ENCODE data around the gene COQ8A. TPM values are rescaled to one million over a fixed set of nuclear protein-coding genes. Genes with fewer than 3 reads are reported as not detected.

COQ8A gene
- total RNA-seq, 1 donor from 2014 or later: 17.5 TPM

DNA sequence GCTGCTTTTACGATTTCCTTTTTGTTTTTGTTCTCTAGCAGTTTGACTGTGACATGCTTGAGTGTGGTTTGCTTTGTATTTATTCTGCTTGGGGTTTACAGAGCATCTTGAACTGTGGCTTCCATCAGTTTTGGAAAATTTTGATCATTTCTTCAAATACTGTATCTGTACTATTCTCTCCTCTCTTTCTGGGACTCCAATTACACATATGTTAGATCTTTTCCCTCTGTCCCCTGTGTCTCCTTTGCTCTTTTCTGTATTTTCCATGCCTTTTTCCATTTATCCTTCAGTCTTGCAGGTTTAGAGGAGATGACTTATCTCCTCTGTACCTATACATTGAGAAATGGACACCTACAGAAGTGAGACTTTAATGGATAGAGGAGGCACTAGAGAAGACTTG, 31.7 kb downstream of the COQ8A start:
- FAIRE-seq: no peak
- no peak for DNase-seq (ENCODE audit: low spot score in 2 of 2)

DNA sequence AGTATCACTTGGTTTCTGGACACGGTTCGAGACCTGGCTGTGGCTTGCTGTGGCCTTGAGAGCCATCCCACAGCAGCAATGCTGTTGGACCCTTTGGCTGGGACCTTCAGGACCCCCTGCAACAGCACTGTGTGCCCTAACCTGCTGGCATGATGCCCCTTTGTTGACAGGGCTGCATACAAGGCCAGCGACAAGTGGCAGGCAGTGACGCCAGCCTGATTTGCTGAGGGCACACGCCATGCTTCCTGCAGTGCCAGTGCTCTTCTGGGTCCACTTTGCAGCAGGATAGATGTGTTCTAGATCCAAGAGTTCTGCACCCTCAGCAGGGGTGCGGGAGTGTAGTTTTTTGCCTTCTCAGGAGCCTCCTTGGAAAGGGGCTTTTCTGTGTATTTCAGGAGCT, 32.8 kb downstream of the COQ8A start:
- FAIRE-seq (no peak), DNase-seq (ENCODE audit: low spot score in 2 of 2) (no peak)

DNA sequence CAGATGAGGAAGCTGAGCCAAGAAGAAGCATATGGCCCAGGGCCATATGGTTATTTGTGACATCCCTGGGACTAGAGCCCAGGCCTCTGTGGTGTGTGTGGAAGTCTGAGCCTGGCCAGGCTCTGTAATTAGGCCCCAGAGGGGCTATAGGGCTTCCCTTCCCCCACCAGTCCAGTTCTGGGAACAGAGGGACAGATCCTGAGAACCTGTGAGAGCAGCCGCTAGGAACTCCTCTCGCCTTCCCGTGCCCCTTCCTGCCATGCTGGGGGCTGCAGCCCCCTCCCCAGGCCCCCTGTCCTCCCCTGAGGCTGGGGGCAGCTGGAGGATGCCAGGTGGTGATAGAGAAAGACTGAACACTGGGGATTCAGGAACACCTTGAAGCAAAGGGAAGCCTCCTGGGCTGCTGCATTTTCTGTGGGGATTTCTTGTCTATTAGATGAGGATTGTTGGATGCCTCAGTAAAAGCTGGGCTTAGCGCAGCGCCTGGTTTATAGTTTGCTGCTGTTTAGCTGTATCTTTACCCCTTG, 33.3 kb downstream of the COQ8A start:
- no peak for FAIRE-seq
- no peak for DNase-seq (ENCODE audit: low spot score in 2 of 2)

DNA sequence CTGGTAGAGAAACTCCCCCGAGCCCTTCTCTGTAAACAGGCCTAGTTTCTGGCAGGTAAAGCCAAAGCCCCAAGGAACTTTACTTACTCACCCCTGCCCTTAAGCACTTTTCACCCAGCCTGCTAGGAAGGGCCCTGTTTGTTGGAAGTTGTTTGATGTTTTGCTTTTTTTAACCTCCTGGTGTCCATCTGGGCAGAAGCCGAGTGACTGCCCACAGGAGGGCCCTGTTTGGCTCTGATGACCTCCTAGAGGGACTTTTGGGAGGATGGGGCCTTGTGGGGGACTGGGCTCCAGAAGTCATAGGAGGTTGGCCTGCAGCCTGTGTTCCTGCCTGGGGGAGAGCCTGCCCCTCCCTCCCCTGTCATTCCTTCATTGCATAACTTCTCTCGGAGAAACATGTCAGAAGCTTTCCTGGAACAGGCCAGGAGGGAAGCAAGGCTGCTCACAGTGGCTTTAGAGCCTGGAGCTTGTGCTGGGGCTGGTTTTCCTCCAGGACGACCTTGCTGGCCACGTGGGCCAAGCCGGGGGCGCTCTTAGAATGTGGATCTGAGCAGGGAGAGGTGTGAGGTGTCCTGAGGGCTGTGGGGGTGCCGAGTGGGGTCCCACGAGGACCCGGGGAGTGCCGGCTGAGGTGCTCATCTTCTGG, 33.9 kb downstream of the COQ8A start:
- FAIRE-seq: no peak
- DNase-seq (ENCODE audit: low spot score in 2 of 2): no peak

DNA sequence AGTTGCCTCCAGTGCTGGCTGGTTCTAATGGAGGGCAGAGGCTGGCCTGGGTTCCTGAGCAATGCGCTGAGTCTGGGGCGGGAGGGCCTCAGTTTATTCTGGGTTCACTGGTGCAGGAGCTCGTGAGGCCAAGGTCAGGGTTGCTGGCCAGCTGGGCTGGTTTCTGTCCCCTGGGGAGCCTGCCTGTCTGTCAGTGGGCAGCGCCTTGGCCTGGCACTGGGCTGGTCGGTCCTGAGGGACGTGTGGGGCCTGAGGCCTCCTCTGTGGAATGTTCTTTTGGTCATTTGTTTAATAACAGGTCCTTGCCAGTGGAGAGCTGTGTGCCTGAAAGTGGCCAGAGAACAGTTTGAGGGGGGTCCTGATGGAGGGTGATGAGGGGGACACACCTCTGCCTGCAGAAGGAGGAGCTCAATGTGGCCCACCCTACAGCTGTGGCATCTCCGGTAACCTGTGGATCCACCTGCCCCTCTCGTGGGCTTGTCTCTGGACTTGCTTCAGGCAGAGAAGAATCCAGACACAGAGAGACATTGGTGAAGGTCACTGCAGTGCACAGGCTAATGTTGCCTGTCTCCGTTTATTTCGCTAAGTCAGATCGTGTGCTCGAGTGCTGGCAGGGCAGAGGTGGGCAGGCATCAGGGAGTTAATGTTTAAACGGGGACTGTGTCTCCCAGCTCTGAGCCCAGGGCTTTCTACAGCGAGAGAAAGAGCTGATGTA, 34.6 kb downstream of the COQ8A start:
- FAIRE-seq: no peak
- DNase-seq (ENCODE audit: low spot score in 2 of 2): no peak

DNA sequence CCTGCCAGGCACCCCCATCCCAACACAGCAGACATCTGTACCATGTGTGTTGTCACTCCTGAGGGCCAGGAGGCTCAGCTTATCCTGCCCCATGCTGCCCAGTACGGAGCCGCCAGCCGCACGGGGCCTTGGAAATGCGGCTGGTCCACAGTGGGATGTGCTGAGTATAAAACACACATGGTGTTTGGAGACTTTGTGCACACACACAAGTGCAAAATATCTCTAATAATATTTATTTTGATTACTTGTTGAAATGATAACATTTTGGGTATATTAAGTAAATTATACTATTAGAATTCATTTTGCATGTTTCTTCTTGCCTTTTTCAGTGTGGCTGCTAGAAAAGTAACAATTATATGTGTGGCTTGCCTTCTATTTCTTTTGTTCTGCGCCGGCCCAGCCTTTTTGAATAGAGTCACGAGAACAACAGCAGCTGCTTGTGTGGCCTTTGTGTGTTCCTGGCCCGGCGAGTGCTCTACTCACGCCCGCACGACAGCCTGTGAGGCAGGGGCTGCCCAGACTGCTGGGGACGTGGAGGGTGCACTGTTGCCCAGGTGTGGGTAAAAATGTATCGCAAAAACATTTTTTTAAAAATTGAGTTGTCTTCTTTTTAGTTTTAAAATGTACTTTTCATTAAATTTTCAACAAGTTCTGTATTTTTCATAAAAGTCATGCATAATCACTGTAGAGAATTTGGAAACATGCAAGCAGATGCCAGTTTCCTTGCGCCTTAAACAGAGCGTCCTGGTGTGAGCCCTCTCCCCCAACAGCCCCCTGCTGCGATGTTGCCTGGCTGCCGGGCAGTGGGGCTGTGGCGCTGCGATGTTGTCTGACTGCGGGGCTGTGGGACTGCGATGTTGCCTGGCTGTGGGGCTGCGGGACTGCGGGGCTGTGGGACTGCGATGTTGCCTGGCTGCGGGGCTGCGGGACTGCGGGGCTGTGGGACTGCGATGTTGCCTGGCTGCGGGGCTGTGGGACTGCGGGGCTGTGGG, 35.5 kb downstream of the COQ8A start:
- FAIRE-seq (peak; percentile 54), DNase-seq (ENCODE audit: low spot score in 2 of 2) (peak; percentile 64 to 76)

DNA sequence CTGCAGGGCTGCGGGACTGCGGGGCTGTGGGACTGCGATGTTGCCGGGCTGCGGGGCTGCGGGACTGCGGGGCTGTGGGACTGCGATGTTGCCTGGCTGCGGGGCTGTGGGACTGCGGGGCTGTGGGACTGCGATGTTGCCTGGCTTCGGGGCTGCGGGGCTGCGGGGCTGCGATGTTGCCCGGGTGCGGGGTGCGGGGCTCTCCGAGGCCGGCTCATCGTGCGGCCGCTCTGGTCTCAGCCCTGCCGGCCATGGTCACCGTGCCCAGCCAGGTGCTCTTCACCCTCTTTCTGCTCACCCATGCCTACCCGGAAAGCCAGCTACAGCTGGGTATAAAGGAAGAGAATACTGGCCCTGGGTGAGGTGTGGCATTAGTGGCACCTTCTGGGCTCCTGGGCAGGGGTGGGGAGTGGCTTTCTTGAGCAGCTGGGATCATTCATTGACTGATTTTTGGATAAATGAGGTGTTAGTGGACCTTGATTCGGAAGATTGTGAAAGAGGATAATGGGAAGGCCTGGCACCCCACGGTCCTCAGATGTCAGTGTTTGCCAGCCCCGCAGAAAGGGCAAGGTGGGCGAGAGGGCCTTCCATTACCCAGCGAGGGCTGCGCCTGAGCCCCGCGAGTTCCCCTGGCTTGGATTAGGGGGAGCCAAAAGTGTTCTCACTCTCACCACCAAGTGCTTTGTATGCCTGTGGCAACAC, 36.3 kb downstream of the COQ8A start:
- DNase-seq (ENCODE audit: low spot score in 2 of 2) (no peak), FAIRE-seq (no peak)

DNA sequence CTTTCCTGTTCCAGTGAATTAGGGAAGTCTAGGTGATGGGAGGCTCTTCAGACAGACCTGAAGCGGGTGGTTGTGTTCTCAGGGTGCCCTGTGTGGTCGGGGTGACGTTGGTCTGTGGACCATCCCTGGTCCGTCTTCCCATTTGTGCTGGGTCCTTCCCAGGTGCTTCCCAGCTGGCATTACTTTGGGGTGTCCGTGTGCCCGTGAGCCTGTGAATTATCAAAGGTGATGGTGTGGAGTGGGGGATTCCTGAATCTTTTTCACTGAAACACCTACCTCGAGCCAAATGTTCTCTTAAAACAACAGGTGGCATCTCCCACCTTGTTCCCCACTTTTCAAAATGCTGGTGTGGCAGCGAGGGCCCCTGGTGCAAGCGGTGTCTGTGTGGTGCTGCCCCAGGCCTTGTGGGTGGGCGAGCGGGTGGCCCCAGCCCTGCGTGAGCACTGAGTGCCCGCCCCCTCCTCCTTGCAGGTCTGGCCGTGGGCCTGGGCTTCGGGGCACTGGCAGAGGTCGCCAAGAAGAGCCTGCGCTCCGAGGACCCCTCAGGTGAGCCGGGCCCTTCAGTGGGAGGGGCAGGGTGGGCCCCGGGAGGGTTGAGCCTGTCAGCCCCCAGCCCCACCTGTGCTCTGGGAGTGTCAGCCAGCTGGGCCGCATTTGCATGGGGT, 37.0 kb downstream of the COQ8A start:
- DNase-seq (ENCODE audit: low spot score in 2 of 2) (no peak), FAIRE-seq (no peak)

DNA sequence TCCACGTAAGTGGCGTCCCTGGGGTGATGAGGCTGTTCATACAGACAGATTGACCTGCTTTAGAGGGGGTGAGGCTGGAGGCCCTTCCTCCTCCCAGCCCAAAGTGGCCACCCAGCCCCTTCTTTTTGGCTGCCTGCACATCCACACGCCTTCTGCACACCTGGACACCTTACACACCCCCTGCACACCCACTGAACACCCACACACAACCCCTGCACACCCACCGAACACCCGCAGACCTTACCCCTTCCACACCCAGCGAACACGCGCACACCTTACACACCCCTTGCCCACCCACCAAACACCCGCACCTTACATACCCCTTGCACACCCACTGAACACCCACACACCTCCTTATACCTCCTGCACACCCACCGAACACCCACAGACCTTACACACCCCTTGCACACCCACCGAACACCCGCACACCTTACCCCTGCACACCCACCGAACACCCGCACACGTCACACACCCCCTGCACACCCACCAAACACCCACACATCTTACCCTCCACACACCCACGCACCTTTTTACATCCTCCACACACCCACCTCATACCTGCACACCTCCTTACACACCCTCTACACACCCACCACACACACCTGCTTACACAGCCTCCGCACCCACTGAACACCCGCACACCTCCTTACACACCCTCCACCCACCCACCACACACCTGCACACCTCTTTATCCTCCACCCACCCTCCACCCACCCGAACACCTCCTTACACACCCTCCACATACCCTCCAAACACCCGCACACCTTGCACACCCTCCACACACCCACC, 37.7 kb downstream of the COQ8A start:
- FAIRE-seq: no peak

DNA sequence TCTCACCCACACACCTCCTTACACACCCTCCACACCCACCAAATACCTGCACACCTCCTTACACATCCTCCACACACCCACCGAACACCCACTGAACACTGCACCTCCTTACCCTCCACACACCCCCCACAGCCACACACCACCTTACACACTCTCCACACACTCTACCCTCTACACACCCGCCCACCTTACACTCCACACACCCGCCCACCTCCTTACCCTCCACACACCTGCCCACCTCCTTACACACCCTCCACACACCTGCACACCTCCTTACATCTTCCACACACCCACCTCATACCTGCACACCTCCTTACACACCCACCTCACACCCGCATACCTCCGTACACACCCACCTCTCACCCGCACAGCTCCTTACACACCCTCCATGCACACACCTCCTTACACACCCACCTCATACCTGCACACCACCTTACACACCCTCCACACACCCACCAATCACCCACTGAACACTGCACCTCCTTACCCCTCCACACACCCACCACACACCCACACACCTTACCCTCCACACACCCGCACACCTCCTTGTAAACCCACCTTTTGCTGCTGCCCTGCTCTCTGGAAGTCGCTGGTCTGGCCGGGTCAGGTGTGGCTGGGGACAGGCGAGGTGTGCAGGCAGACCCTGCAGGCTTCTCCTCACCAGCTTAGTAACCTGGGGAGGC, 38.5 kb downstream of the COQ8A start:
- FAIRE-seq (no peak), DNase-seq (ENCODE audit: low spot score in 2 of 2) (no peak)

More for the DNA sequence above, 37.7 kb downstream of the COQ8A start:
- DNase-seq (ENCODE audit: low spot score in 2 of 2): no peak

DNA sequence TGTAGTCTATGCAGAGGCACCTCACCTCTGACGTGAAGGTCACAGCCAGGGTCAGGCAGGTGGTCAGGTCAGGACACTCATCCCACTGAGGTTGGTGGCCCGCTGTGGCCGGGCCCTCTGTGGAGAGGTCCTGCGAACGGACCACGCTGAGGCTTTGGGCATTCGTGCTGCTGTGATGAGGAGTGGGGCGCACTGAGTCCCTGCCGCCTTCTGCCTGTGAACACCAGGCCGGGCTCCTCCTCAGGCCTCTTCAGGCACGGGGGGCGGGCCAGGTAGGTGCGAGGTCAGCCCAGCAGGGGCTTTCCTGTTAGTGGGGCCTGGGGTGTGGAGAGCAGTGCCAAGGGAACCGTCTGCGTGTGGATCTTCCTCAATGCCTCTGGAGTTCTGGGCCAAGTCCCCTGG, 39.0 kb downstream of the COQ8A start:
- FAIRE-seq: no peak
- no peak for DNase-seq (ENCODE audit: low spot score in 2 of 2)

DNA sequence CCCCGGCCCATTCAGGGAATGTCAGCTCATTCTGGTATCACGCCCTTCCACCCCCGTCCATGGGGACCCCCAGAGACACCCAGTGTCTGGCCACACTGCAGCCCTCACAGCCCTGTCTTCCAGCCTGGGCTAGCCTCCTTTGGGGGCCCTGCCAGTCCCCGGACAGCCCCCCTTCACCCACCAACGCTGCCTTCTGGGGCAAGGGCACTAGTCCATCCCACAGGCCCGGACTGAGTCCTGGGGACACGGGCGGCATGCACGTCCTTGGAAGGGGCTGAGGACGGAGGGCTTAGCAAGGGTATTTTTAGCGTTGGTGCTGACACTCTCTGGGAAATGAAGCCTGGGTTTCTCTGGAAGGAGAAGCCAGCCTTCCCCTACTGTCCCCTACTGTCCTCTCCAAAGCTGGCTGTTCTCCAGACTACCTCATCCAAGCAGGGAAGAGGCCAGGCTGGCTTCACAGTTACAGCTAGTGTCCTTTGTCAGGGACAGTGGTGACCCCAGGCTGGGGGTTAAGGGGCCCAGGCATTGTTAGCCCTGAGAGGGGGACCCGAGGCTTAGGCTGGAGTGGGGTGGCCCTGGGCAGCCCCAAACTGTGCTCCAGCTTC, 39.5 kb downstream of the COQ8A start:
- FAIRE-seq (no peak), DNase-seq (ENCODE audit: low spot score in 2 of 2) (peak in 1 of 2 donors; percentile 51)

DNA sequence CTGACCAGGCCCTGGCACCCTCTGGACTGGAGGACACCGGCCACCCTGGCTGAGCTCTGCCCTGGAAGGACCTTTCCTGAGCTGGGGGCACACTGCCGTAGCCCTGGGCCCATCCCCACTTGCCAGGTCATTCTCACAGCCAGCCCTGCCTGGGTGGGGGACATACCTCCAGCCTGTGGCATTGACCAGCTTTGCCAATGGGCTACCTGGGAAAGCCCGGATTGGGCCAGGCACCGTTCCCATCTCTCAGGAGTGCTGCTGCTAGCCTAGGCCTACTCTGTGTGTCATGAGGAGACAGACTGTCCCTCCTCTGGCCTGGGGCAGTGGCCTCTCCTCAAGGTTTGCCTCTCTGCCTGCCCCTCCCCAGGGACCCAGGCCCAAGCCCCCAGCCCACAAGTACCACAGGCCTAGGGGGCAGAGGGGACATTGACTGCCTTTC, 40.0 kb downstream of the COQ8A start:
- DNase-seq (ENCODE audit: low spot score in 2 of 2) (peak in 1 of 2 donors; percentile 8), FAIRE-seq (no peak)

DNA sequence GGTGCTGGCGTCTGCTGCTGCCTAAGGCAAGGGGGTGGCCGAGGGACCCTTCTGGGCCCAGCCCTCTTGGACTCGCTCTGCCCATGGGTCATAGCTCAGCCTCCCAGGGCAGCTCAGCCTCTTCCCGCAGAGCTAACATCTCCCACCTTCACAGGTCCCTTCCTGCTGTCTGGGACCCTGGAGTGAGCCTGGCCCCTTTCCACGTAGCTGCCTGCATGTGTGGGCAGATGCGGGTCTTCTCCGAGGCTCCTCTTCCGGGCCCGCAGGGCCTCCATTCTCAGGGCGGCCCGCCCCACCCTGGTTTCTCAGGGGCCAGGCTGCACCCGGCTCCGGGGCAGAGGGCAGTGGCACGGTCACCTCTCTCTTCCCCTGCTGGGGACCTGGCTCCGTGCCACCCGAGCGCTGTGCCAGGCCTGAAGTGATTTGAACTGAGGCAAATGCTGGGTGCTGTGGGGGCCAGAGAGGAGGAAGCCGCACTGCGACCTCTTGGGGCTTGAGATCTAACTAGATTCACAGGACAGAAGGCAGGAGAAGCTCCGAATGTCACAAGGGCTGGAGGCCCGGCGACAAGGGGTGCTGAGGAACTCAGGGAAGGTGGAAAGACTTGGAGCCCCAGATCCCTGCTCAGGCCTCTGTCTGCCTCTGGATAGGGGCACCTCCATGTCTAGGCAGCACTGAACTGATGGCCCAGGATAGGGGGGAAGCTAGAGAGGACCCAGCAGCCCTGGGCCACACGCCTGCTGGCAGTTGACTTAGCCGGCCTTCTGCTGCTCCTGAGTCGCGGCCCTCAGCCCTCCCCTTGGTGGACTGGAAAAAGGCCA, 40.7 kb downstream of the COQ8A start:
- peak in 1 of 2 donors; percentile 10 for DNase-seq (ENCODE audit: low spot score in 2 of 2)
- FAIRE-seq: no peak

DNA sequence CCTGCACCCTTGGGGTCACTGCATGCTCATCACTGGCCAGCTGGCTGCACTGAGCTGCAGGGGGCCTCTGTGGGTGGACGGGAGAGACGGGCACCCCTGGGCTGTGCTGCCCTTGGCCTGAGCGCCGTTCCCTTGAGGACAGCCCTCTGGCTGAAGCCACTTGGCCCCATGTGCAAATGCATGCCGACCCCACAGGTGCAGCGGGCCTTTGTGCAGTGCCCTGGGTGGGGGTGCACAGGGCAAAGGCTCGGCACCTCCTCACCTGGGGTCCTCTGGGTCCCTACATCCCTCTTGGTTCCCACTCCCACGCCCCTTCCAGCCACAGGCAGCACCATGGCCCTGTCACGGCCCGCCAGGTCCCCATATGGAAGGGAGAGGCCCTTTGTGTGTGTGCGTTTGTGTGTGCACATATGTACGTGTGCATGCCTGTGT, 41.3 kb downstream of the COQ8A start:
- FAIRE-seq (no peak), DNase-seq (ENCODE audit: low spot score in 2 of 2) (peak in 1 of 2 donors; percentile 9)

DNA sequence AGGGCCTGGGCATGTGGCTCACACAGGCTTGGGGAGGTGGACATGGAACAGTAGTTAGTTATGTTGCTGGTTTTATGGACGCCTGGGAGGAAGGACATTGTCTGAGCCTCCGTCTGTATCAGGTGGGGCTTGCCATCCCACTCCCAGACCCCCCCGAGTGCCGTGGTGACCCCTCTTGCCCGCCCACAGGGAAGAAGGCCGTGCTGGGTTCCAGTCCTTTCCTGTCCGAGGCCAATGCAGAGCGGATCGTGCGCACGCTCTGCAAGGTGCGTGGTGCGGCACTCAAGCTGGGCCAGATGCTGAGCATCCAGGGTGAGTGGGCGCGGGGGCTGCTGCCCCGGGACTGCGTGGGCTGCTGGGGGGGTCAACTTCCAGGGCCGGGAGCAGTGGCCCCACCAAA, 41.7 kb downstream of the COQ8A start:
- FAIRE-seq (no peak), DNase-seq (ENCODE audit: low spot score in 2 of 2) (peak in 1 of 2 donors; percentile 6)

All from frontal cortex (tissue), 4 donors.